Smooth muscle cell (in vitro differentiated cells): ENCODE data around the gene ANKRD23. TPM values are rescaled to one million over a fixed set of nuclear protein-coding genes. Genes with fewer than 3 reads are reported as not detected.
A peak's percentile ranks its signal among the peaks of the same experiment; 100 is the strongest.

Experiments
- DNase-seq: peaks from one replicate; lab custom pipeline; 2025; ENCODE audit not compliant: unreplicated experiment; lab: John Stamatoyannopoulos, UW
- H2AFZ ChIP-seq: fragments of 200-600 bp; sonication (generic); 2 replicates; pipeline ENCODE4 v1.6.0; 2016; ENCODE audit warnings: antibody characterized with exemption, low read depth, mild to moderate bottlenecking
- H3F3A ChIP-seq: fragments of 200-600 bp; sonication (generic); 2 replicates; pipeline ENCODE4 v1.6.0; 2017; ENCODE audit warnings: antibody characterized with exemption, low read depth
- H3K27ac ChIP-seq: fragments of 200-600 bp; sonication (generic); 2 replicates; pipeline ENCODE4 v1.5.1; 2016; ENCODE audit warnings: low read depth, mild to moderate bottlenecking
- H3K27me3 ChIP-seq: fragments of 200-600 bp; sonication (generic); 2 replicates; pipeline ENCODE4 v1.6.1; 2016; ENCODE audit warnings: low read depth, mild to moderate bottlenecking
- H3K36me3 ChIP-seq: fragments of 200-600 bp; sonication (generic); 2 replicates; pipeline ENCODE4 v1.5.1; 2016; ENCODE audit warnings: low read depth
- H3K4me1 ChIP-seq: fragments of 200-600 bp; sonication (generic); 2 replicates; pipeline ENCODE4 v1.5.1; 2016; ENCODE audit warnings: low read depth
- H3K4me2 ChIP-seq: fragments of 200-600 bp; sonication (generic); 2 replicates; pipeline ENCODE4 v1.6.0; 2016; ENCODE audit warnings: mild to moderate bottlenecking
- H3K4me3 ChIP-seq: fragments of 200-600 bp; sonication (generic); 2 replicates; pipeline ENCODE4 v1.5.1; 2016; ENCODE audit warnings: mild to moderate bottlenecking
- H3K79me2 ChIP-seq: fragments of 200-600 bp; sonication (generic); 2 replicates; pipeline ENCODE4 v1.6.0; 2016; ENCODE audit warnings: low read depth, mild to moderate bottlenecking
- H3K9ac ChIP-seq: fragments of 200-600 bp; sonication (generic); 2 replicates; pipeline ENCODE4 v1.6.0; 2016; ENCODE audit warnings: low read depth
- H3K9me3 ChIP-seq: fragments of 200-600 bp; sonication (generic); replicated peaks from 2 replicates; pipeline ENCODE4 v1.5.1; 2016; ENCODE audit warnings: low read depth
- H4K20me1 ChIP-seq: fragments of 200-600 bp; sonication (generic); 2 replicates; pipeline ENCODE4 v1.6.0; 2016; ENCODE audit warnings: low read depth
- WGBS: methylation state at CpG from one replicate; pipeline ENCODE4 v1.1.7; 2016; ENCODE audit warnings: low lambda C conversion rate; 5-methylcytosine and 5-hydroxymethylcytosine counted together
- polyA plus RNA-seq: library from polyadenylated mRNA; unstranded; fragments of >200 nt; fragmentation: Nextera tagmentation; extraction: Ambion mirVana; gene quantifications from 2 replicates; pipeline ENCODE4 v1.2.1, GENCODE V29; 2016
- total RNA-seq: library from RNA; depleted of rRNA; stranded (reverse); fragments of >200 nt; gene quantifications from 2 replicates; pipeline ENCODE4 v1.2.3, GENCODE V29; 2014
- TF ChIP-seq, protein P1 (sequence below): fragments of 200-600 bp; sonication (generic); IDR thresholded peaks from 2 replicates; pipeline ENCODE4 v1.5.1; 2017; ENCODE audit warnings: borderline replicate concordance, mild to moderate bottlenecking, antibody characterized with exemption; ENCODE audit not compliant: insufficient read depth, poor library complexity, severe bottlenecking

The ANKRD23 gene
- total and polyA plus RNA-seq, 2 experiments from 2014 or later = 1.7 to 5.6 TPM

DNA sequence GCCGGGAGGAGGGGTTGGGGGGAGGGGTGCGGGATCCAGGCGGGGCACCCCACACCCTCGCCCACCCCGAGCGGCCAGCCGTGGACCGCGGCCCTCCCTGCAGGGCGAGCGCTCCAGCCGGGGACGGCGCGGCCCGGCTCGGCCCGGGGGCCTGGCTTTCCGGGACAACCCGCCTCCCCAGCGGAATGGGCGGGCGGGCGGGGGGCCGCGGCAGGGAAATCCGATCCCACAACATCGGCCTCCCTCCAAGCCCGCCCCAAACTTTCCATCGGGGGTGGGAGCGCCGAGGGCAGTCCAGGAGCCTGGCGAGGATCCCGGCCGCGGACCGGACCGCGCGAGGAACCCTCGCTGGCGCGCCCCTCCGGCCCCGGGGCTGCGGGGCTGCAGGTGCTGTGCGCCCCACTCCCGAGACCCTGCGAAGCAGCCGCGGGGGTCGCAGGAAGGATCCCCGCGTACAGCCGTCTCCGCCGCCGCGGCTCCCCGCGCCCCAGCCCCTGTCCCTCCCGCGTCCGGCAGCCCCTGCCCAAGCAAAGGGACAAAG lies 25.5 kb upstream of the ANKRD23 start:
- Histone ChIP-seq H3K27ac (peak overlapping the region; percentile 80), H3K36me3 (no peaks in the 10 kb centered on the region), H3K4me2 (peak overlapping the region; percentile 95), H3K4me3 (peak overlapping the region; percentile 91), H4K20me1 (peaks cover 40% of the 10 kb centered on the region), H3K79me2 (peaks cover 54% of the 10 kb centered on the region), H3K9me3 (no peaks in the 10 kb centered on the region), H2AFZ (peak overlapping the region; percentile 36), H3F3A (peaks cover 22% of the 10 kb centered on the region), H3K27me3 (no peaks in the 10 kb centered on the region), H3K4me1 (peaks cover 18% of the 10 kb centered on the region), H3K9ac (peak overlapping the region; percentile 94)
- 0% methylated on average over 28 of the region's 64 CpGs for WGBS
- peak; percentile 71 for DNase-seq
- TF ChIP-seq, protein P1, sequence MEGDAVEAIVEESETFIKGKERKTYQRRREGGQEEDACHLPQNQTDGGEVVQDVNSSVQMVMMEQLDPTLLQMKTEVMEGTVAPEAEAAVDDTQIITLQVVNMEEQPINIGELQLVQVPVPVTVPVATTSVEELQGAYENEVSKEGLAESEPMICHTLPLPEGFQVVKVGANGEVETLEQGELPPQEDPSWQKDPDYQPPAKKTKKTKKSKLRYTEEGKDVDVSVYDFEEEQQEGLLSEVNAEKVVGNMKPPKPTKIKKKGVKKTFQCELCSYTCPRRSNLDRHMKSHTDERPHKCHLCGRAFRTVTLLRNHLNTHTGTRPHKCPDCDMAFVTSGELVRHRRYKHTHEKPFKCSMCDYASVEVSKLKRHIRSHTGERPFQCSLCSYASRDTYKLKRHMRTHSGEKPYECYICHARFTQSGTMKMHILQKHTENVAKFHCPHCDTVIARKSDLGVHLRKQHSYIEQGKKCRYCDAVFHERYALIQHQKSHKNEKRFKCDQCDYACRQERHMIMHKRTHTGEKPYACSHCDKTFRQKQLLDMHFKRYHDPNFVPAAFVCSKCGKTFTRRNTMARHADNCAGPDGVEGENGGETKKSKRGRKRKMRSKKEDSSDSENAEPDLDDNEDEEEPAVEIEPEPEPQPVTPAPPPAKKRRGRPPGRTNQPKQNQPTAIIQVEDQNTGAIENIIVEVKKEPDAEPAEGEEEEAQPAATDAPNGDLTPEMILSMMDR = no peak

DNA sequence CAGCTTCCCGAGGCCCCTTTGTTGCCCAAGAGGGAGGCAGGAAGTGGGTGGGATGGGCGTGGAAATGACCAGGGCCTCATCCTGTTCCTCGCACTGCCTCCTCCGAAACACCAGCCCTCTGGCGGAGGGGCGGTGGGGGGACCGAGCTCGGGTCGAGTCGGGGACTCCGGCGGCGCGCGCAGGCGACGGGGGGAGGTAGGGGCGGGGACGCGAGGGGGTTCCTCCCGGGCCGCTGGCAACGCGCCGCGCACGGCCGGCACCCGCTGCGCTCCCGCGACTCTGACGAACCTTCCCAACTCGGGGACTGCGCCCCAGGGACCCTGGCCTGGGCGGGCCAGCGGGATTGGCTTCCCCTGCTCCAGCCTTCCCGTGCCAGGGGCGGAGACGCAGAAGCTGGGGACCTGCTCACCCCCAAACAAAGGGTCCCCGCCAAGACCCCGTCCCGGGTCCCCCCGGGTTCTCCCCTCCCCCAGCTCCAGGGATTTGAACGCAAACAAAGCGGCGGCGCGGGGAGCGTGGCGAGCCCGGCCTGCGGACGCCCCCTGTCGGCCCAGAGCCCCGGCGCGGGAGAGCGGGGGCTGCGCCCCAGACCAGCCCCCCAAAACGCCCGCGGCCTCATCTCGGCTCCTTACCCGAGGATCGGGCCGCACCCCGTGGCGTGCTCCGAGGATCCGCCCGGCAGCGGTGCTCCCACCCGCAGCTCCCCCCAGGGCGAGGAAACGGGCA lies 24.9 kb upstream of the ANKRD23 start:
- H3K27me3 ChIP-seq = no peaks in the 10 kb centered on the region
- no peaks in the 10 kb centered on the region for H3K36me3 ChIP-seq
- DNase-seq = peak; percentile 74
- peaks cover 16% of the 10 kb centered on the region for H3F3A ChIP-seq
- H3K4me3 ChIP-seq = peak overlapping the region; percentile 91
- TF ChIP-seq, protein P1 = peak; percentile 85
- H2AFZ ChIP-seq = peak overlapping the region; percentile 36
- H3K9ac ChIP-seq = peak overlapping the region; percentile 94
- peak overlapping the region; percentile 95 for H3K4me2 ChIP-seq
- H3K4me1 ChIP-seq = peaks cover 18% of the 10 kb centered on the region
- 0% methylated on average over 7 of the region's 76 CpGs for WGBS
- H3K9me3 ChIP-seq = no peaks in the 10 kb centered on the region
- peak overlapping the region; percentile 80 for H3K27ac ChIP-seq
- H3K79me2 ChIP-seq = peaks cover 54% of the 10 kb centered on the region
- H4K20me1 ChIP-seq = peaks cover 46% of the 10 kb centered on the region

DNA sequence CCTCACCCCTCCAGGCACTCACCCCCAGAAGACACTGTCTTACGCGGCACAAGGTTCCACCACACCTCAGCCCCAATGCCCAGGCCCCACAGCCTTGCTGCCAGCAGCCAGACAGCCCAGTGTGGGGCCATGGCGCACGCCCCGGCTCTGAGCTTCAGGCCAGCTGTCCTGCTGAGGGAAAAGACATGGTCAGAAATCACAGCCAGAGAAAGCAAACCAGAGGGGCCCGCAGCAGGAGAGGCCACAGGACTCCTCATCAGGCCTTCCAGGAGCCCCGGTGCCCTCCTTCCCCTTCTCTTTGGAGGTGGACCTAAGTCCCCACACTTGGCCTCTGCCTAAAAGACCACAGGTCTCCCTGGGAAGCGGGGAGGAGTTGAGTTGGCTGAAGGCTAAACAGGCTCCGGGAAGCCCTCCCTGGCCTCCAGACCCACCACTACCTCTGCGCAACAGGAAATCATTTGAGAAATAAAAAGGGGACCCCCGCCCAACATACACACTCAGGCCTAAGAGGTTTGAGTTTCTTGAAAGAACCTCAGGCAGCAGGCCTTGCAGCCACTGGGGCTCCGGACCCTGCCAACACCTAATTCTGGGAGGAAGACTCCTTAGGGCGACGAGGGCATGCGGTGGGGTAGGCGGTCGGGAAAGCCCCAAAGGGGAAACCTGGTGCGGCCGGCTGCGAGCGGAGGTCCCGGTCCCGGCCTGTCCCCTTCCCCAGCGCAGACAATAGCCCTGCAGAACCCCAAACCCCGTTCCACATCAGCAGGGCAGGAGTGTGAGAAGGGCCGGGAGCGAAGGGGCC lies 24.1 kb upstream of the ANKRD23 start:
- H3K36me3 ChIP-seq = no peaks in the 10 kb centered on the region
- peak overlapping the region; percentile 91 for H3K4me3 ChIP-seq
- peak overlapping the region; percentile 80 for H3K27ac ChIP-seq
- peaks cover 57% of the 10 kb centered on the region for H3K79me2 ChIP-seq
- peaks cover 12% of the 10 kb centered on the region for H3K4me1 ChIP-seq
- TF ChIP-seq, protein P1 = no peak
- H3K27me3 ChIP-seq = no peaks in the 10 kb centered on the region
- H4K20me1 ChIP-seq = peaks cover 54% of the 10 kb centered on the region
- DNase-seq = no peak
- H3K9ac ChIP-seq = peak overlapping the region; percentile 94
- H3K4me2 ChIP-seq = peak overlapping the region; percentile 95
- peaks cover 20% of the 10 kb centered on the region for H3F3A ChIP-seq
- WGBS = 16% methylated on average over 27 of the region's 27 CpGs
- H2AFZ ChIP-seq = no peak overlapping the region
- H3K9me3 ChIP-seq = no peaks in the 10 kb centered on the region
